ENCODE measurements around the gene NLRP3.

- TF ChIP-seq EZH2 (IDR thresholded peaks at IDR 0.05; ENCODE audit: insufficient read depth, poor library complexity, severe bottlenecking): no peak
- no peak for TF ChIP-seq EZH2phosphoT487 (IDR thresholded peaks at IDR 0.05; ENCODE audit: insufficient read depth, low read depth)
Measured at GRCh38 chr1:247408100-247408499, 7.9 kb upstream of the NLRP3 start.
